Activated T-helper 1 cell treated with anti-CD3 and anti-CD28 coated beads, Interleukin-2, amount 50 U/mL, for 16 hours (primary cell): ENCODE data around the gene ZNF444.

Experiments used
- DNase-seq, 2 donors: peaks; one replicate each; pipeline ENCODE4 v3.0.0-alpha.2; 2020; ENCODE audit warnings: low read depth in 1 of 2, low spot score in 1 of 2

Gene ZNF444

GRCh38 chr19:56121180-56122167, 19.6 kb upstream of the ZNF444 start, which contains the start of gene ZNF787:
Gene ZNF787 (minus strand): TSS chr19:56121295. CDS start chr19:56103217, 18,078 bp downstream.
- peak; percentile 93 to 97 for DNase-seq

- DNase-seq: no peak
Observed at GRCh38 chr19:56123266-56123891, 17.7 kb upstream of the ZNF444 start.

- DNase-seq: no peak
Observed at GRCh38 chr19:56124578-56124977, 16.5 kb upstream of the ZNF444 start.

- no peak for DNase-seq
Observed at GRCh38 chr19:56125806-56126590, 15.1 kb upstream of the ZNF444 start.

- no peak for DNase-seq
Observed at GRCh38 chr19:56126983-56127780, 13.9 kb upstream of the ZNF444 start.

GRCh38 chr19:56130006-56130405, 11.1 kb upstream of the ZNF444 start:
- no peak for DNase-seq

GRCh38 chr19:56131651-56132050, 9.4 kb upstream of the ZNF444 start:
- no peak for DNase-seq

- DNase-seq: no peak
Observed at GRCh38 chr19:56132316-56132822, 8.7 kb upstream of the ZNF444 start.

GRCh38 chr19:56133858-56134653, 7.0 kb upstream of the ZNF444 start:
- DNase-seq: no peak

- DNase-seq: no peak
Observed at GRCh38 chr19:56134654-56134921, 6.5 kb upstream of the ZNF444 start.

- no peak for DNase-seq
Observed at GRCh38 chr19:56136362-56136761, 4.7 kb upstream of the ZNF444 start.

GRCh38 chr19:56137405-56137804, 3.7 kb upstream of the ZNF444 start:
- DNase-seq: no peak

- DNase-seq: no peak
Observed at GRCh38 chr19:56138069-56138468, 3.0 kb upstream of the ZNF444 start.

GRCh38 chr19:56139847-56140582, 1.1 kb upstream of the ZNF444 start:
- no peak for DNase-seq

- DNase-seq: no peak
Observed at GRCh38 chr19:56141417-56141993, 418 bp downstream of the ZNF444 start.

- no peak for DNase-seq
Observed at GRCh38 chr19:56142087-56142787, 1.1 kb downstream of the ZNF444 start.

GRCh38 chr19:56142897-56143434, 1.9 kb downstream of the ZNF444 start:
- DNase-seq: no peak

GRCh38 chr19:56144376-56144775, 3.3 kb downstream of the ZNF444 start:
- DNase-seq: no peak
